HG03196 (cell line): Measurements from ENCODE around the gene NHLRC1.

ENCODE experiments used
- ATAC-seq: cut with Tn5 transposase; IDR thresholded peaks from one replicate; pipeline ENCODE4 v1.9.1; 2021; ENCODE audit not compliant: unreplicated experiment

Gene NHLRC1

DNA sequence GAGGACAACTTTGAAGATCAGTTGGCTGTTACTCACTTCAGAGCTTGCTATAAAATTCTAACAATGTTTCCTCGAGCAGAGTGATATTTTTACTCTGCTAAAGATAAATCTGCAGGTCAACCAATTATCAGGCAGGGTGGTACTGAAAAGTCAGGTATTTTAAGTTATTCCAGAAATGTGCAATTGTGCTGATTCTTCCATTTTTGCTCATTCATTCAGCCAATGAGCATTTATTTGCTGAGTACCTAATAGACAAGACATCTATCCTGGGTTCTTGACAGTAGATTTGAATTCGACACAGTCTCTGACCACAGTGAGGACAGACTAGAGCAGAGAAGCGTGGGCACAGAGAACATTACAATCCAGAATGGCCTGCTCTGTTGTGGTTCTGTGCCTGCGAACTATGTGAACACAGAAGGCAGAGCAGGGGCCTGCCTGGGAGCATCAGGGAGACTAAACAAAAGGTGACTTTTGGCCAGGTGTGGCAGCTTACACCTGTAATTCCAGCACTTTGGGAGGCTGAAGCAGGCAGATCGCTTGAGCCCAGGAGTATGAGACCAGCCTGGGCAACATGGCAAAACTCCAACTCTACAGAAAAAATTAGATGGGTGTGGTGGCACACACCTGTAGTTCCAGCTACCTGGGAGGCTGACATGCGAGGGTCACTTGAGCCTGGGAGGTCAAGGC is 17.6 kb upstream of the NHLRC1 start:
- ATAC-seq: no peak

DNA sequence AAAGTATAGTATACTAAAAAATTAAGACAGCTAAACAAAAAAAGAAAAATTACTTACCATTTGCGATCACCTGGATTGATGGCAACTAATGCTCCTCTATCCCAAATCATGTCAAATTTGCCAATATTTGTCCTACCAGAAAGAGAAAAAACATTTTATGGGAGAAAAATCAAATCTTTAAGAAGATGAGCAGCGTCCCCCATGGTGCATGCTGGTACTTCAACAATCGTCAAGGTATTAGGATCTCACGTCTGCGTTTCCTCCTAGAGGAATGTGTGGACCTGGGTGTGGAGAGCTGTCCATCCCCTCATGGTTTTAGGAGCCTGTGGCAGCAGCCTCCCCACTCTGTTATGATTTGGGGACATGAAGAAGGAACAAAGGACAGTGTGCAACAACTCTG is 16.4 kb upstream of the NHLRC1 start:
- no peak for ATAC-seq

DNA sequence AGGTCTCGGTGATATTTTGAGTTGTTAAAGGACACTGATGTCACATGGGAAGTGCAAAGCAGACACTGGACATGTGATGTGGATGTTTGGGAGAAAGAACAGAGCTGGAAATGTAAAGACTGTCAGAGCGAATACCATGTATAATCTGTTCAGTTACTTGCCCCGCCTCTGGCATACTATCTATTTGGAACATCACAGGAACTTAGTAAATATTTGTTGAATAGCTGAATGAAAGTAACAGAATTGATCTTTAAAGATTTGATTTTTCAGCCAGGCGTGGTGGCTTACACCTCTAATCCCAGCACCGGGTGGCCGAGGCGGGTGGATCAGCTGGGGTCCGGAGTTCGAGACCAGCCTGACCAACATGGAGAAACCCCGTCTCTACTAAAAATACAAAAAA is 13.8 kb upstream of the NHLRC1 start:
- no peak for ATAC-seq

DNA sequence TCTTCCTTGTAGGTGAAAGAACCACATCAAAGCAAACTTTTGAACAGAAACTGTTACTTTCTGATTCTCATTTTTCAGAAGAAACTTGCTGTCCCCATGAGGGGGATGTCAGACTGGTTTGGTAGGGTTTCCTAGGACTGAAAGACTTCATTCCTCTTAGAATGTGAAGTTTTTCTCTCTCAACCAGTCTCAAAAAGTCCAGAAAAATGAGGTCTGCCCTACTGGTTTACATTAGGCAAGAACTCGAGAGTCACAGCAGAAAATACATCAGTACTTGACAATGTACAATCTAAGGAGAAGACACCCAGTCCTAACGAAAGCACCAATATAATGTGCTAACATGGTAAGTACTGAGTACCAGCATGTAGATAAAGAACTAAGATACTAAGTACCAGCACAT is 12.7 kb upstream of the NHLRC1 start:
- ATAC-seq: no peak

DNA sequence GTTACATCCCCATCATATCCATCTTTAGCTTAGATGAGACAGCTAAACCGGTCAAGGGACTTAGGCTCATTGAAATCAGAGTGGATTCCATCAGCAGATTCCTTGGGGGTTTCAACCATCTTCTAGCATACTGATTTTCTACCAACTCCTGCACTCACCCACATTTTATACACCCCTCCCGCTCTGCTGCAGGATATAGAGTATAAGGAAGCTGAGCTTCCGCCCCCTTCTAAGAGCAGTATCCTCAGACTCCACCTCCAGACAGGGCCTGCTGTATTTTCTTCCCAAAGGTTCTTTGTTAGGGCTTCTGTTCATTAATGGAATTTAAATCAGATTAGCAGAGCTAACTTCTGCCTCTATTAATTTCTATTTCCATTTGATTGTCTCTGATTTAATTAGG is 9.9 kb upstream of the NHLRC1 start:
- ATAC-seq: no peak

DNA sequence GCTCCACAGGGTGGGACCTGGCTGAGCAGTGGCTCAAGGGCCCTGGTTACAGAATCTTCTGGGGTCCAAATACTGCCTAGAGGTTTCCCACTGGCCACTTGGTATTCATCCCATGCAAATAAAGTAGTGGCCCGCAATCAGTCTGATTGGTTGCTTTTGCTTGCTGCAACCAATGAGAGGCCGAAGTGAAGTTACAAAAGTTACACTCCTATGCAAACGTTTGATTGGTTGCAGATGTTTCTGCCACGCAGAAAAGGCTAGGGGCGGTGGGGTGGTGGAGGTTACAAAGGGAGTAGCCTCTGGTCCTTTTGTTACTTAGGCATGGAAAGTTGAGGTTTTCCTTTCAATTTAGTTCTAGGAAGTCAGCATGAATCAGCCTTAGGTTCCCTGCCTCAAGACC is 3.6 kb upstream of the NHLRC1 start:
- no peak for ATAC-seq

DNA sequence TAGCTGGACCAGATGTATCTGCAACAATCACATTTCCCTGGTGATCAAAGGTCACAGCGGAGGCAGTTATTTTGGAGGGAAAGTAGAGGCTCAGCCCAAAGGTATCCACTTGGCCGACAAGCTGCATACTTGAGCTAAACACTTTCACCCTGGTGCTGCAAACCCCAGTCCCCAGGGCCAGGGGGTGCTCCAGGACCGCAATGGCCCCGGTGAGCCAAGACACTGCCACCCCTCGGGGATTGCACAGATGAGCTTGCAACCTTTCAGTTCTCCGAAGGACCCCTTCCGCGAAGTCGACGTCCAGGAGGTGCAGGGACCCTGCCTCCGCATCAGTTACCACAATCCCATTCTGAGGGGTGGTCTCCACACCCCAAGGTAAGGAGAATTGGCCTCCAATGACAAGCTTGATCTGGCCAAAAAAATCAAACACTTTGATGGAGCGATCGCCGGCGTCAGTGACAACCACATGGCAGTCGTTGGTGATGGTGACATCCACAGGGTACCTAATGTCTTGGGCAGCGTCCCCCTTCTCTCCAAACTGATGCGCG is 823 bp downstream of the NHLRC1 start:
- ATAC-seq: no peak

DNA sequence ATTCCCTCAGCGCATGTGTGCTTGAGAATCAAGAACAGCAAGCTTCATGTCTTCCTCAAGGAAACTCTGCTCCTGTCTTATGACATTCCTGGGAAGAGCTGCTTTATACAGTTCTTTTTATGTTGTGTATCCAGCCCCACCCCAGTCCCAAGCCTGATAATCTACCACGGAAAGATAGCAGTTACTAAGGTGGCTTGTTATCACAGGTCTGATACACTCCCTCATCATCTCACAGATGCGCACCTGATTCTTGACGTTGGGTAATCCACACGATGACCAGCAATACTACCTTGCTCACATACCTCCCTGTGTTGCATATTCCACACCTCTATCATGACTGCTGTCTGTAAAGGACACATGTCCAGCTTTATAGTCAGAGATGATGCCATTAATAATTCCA is 3.2 kb downstream of the NHLRC1 start:
- no peak for ATAC-seq

DNA sequence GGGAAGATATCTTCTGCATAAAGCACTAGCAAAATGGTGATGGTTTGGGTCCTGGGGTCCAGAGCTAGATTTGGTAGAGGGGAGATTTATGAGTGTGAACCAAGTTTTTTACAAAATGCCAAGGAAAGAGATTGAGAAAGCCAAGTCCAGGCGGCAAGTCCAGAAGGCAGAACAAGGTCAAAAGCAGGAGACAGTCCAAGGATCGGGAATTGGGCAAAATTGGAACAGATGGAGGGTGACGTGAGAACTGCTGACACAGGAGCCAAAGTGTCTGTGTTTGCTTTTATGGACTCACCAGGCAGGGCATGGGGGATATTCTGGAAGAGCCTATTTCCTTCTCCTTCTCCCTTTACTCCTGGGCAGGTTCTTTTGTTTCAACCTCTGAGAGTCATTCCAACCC is 4.1 kb downstream of the NHLRC1 start:
- ATAC-seq: no peak

DNA sequence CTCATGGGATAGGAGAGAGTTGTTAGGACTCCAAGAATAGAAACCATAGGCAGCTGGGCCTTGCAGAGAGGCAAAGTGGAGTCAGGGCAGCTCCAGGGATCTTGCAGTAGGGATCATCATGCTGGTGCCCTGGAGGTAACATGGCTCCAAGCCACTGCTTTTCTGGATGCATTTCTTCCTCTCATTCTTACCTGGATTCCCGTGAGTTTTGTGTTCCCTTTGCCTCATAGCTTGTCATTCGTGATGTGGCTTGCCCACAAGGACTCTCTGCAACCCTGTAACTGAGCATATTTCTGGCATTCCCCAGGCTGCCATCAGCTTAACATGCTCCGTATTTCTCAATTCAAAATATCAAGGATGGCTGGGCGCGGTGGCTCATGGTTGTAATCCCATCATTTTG is 5.3 kb downstream of the NHLRC1 start:
- no peak for ATAC-seq

DNA sequence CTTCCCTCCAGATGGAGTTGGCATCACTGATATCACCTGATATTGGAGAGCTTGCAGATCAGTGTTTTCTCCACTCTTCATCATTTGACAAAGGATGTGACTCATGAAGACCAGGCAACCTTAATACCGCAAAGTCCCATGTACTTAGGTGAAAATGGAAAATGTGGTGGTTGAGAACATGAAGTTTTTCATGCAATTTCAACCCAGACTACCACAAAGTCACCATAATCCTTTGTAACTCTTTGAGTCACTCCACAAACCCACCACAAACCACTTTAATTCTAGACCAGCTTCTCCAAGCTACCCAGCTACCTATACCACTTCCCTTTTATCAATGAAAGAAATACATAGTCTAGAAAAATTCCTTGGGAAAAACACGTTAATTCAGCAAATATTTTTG is 7.1 kb downstream of the NHLRC1 start:
- ATAC-seq: no peak

DNA sequence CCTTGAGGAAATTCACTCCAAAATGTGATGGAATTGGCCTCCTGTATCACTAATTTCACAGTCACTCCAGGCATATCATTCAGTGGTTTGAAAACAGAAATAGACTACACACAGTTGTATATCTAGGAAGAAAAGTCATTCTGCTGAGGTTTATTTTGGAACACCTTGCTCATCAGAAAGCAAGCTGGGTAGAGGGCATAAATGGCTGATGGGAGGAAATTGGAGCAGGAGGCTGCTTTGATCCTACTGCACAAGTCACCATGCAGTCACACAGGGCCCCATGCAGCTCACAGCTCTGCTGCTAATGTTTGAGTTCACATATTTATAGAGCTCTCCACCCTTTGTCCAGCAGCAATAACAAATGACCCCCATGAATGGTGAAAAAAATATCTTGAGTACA is 12.3 kb downstream of the NHLRC1 start:
- no peak for ATAC-seq

DNA sequence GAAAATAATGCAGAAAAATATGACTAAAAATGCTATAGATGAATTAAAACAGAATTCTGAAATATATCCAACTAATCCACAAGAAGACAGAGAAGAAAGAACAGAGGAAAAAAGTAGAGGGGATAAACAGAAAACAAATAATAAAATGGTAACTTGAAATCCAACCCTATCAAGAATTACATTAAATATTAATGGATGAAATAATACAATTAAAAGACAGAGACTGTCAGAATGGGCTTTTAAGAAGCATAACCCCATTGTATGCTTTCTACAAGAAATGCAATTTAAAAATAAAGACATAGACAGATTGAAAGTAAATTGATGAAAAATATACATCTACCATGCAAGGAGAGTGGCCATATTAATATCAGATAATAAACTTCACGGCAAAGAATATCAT is 15.4 kb downstream of the NHLRC1 start:
- ATAC-seq: no peak

DNA sequence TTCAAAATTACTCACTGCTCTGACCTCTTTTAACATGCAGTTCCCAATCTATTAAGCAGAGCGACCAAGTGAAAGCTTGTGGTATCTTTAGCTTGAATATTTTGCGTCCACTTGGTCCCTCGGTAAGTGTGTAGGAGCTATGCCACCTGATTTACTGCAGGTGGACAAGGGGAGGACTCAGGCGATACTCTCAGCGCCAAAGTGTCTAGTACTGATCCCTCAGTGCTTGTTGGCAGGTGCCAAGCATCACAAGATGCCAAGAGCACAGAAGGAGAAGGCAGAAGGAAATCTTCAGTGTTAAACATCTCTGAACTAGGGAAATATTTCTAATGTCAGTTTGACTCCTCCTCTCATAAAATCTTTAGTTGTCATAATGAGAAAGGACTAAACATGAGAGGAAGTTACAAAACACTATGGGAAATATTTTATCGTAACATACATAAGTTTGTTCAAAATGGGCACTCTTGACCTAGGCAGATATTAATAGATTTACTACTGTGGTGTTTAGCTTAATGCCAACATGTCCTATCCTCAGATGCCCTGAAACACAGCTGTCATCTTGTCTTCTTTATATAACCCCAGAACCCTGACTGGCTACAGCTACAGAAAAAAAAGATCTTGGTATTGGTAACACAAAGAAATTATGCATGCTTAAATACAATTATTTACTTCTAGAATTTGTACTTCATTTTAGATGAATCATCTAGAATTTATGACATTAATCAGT is 19.5 kb downstream of the NHLRC1 start:
- no peak for ATAC-seq

DNA sequence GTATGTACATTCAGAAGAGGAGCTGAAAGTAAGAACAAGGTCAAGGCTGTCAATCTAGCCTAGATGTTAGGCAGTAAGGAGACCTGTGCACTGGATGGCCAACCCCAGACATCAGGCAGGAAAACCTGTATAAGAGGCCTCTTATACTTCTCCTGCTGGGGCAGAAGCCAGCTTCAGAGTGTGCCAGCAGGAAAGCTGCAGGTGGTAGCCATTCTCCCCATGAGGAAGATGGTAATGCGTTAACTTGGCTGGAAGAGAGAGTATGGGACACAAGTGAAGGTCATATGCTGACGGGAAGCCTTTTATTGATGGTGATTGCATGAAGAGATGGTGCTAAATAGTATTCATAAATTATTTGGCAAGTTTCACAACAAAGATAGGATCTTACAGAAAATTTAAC is 20.6 kb downstream of the NHLRC1 start:
- ATAC-seq: no peak

DNA sequence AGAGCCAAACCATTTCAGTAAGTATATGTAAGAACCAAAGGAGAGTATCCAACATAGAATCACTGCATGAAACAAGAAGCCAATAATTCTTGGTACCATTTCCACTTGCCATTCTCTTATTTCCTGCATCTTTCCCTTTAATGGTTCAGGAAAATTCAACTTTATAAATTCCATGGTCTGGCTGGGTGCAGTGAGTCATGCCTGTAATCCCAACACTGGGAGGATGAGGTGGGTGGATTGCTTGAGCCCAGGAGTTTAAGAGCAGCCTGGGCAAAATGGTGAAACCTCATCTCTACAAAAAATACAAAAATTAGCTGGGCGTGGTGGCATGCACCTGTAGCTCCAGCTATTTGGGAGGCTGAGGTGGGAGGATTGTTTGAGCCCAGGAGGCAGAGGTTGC is 21.2 kb downstream of the NHLRC1 start:
- ATAC-seq: no peak

DNA sequence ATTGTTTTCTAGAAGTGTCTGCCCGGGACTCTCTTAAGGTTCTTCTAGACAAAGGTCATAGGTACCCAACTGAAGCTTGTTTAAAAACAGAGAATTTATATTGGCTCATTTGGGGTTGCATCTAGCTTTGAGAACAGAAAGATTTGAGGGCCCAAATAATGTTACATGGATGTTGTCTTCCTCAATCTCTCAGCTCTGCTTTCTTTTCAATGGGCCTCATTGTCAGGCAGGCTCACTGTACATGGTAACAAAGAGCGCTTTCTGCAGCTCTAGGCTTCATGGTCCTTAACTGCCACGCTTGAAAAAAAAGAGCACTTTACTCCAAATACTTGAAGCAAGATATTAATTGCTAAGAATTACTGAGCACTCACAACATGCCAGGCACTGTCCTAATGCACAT is 22.2 kb downstream of the NHLRC1 start:
- ATAC-seq: no peak

DNA sequence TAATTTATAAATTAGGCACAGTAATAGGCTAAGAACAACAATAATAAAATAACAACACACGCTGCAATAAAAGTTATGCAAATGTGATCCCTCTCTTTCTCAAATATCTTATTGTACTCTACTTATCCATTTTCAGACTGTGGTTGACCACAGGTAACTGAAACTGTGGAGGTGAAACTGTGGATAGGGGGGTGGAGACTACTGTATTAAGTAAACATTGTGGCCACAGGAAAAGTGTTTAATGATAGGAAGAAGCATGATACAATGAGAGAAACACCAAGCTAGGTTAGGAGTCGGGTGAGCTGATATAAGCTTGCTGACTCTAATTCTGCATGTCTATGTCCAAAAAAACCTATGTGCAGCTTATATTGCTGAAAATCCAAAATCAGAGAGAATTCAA is 23.0 kb downstream of the NHLRC1 start:
- ATAC-seq: no peak

DNA sequence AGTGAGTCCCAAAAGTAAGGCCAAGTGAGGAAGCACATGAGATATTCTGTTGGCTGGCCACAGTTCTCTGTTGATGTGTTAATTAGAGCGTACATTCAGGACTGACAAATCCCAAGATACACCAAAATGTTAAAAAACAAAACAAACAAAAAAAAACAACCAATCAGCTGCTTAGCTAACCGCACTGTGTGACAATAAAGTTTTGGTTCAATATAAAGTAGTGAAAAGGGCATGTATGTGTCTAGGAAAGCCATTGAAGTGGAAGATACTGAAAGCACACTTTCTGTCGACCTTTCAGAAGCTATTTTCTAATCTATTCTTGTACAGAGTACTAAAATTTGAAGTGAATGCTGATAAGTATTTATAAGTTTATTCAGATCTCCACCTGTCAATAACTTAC is 26.1 kb downstream of the NHLRC1 start:
- no peak for ATAC-seq

DNA sequence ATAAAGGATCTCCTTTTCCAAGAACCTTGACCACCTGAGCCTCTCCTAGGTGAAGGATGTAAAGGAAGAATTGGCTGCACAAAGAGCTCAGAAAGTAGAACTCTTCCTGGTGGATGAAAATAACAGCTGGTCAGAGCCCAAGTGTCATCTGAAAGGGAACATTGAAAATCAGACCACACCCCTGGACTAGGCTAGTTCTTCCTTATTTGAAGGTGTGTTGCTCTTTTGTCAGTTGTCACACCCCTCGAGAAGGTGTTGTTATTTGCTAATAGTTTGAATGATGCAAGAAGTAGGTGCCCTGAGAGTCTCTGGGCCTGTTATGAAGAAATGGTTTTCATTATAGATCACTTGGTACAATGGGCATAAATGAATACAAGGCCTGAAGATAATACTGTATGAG is 31.1 kb downstream of the NHLRC1 start:
- ATAC-seq: no peak

DNA sequence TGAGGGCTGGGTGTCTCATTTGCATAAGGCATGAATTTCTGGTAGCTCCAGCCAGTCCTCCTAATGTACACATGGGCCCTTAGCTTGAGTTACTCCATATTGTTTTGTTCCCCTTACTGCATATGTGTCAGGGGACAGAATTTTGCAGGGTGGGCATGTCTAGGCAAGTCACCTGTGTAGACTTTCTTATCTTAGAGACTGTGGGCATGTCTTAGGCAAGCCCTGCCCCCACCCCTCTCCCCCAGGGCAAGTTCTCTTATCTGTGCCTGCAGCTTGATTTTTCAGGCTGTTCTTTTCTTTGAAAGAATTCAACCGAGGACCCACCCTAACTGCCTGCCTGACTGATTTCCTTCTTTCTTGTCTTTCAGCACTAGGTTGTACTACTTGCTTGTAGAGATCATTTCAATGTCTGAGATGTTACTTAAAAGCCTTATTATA is 32.1 kb downstream of the NHLRC1 start:
- ATAC-seq: no peak

DNA sequence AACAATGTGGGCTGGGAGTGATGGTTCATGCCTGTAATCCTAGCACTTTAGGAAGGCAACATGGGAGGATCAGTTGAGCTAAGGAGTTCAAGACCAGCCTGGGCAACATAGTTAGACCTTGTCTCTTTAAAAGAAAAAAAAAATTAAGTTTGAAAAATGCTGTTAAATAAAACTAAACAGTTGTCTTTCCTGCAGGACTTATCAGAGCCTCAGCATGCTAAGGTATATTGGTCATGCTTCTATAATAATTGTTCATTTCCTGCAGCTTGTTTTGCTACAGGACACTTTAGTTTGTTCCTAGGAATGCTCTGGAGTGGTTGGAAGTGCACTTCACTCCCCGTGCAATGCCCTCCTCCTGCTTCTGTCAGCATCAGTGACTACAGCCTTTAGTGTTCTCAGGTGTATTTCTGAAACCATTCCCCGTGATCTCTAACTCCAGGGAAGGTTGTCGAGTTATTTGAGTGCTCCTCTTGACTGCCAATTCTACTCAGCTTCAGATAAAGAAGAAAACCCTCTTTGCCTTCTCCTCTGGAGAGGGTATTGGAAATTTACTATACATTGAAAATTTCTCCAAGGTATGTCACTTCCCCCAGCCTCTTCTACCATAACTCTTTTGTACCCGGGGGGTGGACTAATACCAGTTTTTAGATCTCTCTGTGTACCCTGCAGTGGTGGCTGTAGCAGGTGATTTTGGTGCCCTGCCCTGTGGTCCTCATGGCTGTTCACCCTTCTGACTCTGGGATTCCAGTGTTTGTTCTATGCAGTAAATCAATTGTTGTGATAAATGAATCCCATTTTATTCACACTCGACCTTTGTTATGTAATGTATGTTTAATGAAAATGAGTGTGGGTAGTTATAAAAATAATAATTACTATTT is 33.8 kb downstream of the NHLRC1 start:
- ATAC-seq: no peak
